ENCODE data around the gene KRTAP10-10.

DNA sequence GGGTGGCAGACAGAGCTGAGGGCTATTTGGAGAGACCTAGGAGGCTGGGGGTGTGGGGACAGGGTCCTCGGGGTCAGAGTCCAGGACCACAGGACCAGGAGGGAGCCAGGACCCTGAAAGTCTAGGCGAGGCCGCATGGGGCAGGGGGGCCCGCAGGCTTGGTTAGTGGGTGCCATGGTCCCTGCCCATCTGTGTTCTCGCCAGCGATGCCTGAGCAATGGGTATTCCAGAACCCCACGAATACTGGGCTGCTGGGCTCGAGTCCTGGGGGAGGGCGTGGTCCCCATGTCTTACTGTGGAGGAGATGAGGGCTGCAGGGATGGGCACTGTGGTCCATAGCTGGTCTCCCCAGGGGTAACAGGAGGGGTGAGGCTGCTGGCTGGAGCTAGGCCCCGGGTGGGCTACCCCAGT is 46.8 kb upstream of the KRTAP10-10 start:
- TF ChIP-seq CTCF (IDR thresholded peaks at IDR 0.05) (no peak), POLR2A (IDR thresholded peaks at IDR 0.05) (no peak), POLR2AphosphoS5 (IDR thresholded peaks at IDR 0.05) (no peak), EP300 (IDR thresholded peaks at IDR 0.05) (no peak)
